ENCODE data around the gene PYHIN1. TPM values are rescaled to one million over a fixed set of nuclear protein-coding genes. Genes with fewer than 3 reads are reported as not detected.

PYHIN1 gene
- total RNA-seq, 2 experiments from 2014 or later: 12.2 to 13.1 TPM

GRCh38 chr1:158943059-158943458, 11.7 kb downstream of the PYHIN1 start:
- peaks cover 46% of the 10 kb centered on the region for H3K36me3 Mint-ChIP-seq
- intact Hi-C loops (cut with micrococcal nuclease): loop anchor here (2.0 kb wide), 1 partner anchor 26 kb away; no protein-coding TSS in a partner anchor
- POLR2A ChIA-PET: interaction anchor here (0.9 to 1.9 kb wide), 3 partner anchors 66 to 124 kb away, joined by 3 to 6 read pairs (median 6); partner anchors contain the start of genes IFI16 and MNDA

GRCh38 chr1:158945061-158945460, 13.7 kb downstream of the PYHIN1 start:
- Mint-ChIP-seq H3K27me3 (no peaks in the 10 kb centered on the region), H3K36me3 (peaks cover 53% of the 10 kb centered on the region), H3K9me3 (no peaks in the 10 kb centered on the region), H3K4me3 (no peak overlapping the region), H3K27ac (no peak overlapping the region), H3K4me1 (ENCODE audit: low read depth) (peaks cover 31% of the 10 kb centered on the region)
- DNase-seq: no peak
- intact Hi-C loops (cut with micrococcal nuclease): no loop called here
- ChIA-PET POLR2A (no interaction called here), CTCF (no interaction called here)

More at GRCh38 chr1:158943059-158943458, 11.7 kb downstream of the PYHIN1 start:
- DNase-seq: no peak
- H3K4me1 Mint-ChIP-seq (ENCODE audit: low read depth): peaks cover 39% of the 10 kb centered on the region
- no peak overlapping the region for H3K27ac Mint-ChIP-seq
- no peaks in the 10 kb centered on the region for H3K9me3 Mint-ChIP-seq
- H3K4me3 Mint-ChIP-seq: no peak overlapping the region
- no peaks in the 10 kb centered on the region for H3K27me3 Mint-ChIP-seq
- CTCF ChIA-PET: interaction anchor here (1.0 to 2.1 kb wide), 2 partner anchors 55 to 124 kb away, joined by 3 to 9 read pairs; no protein-coding TSS in a partner anchor

GRCh38 chr1:158946785-158947184, 15.4 kb downstream of the PYHIN1 start:
- CTCF ChIA-PET: no interaction called here
- intact Hi-C loops (cut with micrococcal nuclease): no loop called here
- H3K27ac Mint-ChIP-seq: no peak overlapping the region
- no peaks in the 10 kb centered on the region for H3K27me3 Mint-ChIP-seq
- POLR2A ChIA-PET: no interaction called here
- DNase-seq: no peak
- H3K4me3 Mint-ChIP-seq: no peak overlapping the region
- H3K9me3 Mint-ChIP-seq: no peaks in the 10 kb centered on the region
- H3K4me1 Mint-ChIP-seq (ENCODE audit: low read depth): peaks cover 32% of the 10 kb centered on the region
- peaks cover 63% of the 10 kb centered on the region for H3K36me3 Mint-ChIP-seq

DNA sequence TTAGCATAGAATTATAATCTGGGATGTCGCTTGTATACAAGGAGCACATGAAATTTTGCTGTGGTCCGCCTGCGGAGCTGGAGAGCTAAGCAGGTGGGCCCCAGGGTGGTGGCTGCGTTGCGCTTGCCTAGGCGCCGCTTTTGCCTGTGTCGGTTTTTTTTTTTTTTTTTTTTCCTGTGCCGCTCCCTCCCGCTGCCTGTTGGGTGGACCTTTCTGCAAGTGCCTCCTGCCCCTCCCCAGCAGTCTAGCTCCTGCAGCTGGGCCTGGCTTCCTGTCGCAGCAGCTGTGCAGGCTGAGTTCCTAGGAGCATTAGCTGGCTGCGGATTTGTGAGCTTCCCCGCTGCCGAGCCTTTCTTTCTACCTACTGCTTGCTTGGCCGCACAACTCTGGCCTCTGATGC, 20.6 kb downstream of the PYHIN1 start:
- ChIA-PET POLR2A (no interaction called here), CTCF (no interaction called here)
- intact Hi-C loops (cut with micrococcal nuclease): no loop called here
- Mint-ChIP-seq H3K4me1 (ENCODE audit: low read depth) (peaks cover 4% of the 10 kb centered on the region), H3K27ac (no peak overlapping the region), H3K4me3 (no peak overlapping the region), H3K36me3 (peaks cover 45% of the 10 kb centered on the region), H3K27me3 (no peaks in the 10 kb centered on the region), H3K9me3 (no peaks in the 10 kb centered on the region)
- DNase-seq: no peak

- no peaks in the 10 kb centered on the region for H3K27me3 Mint-ChIP-seq
- H3K36me3 Mint-ChIP-seq: peaks cover 43% of the 10 kb centered on the region
- no peak for DNase-seq
- CTCF ChIA-PET: no interaction called here
- H3K27ac Mint-ChIP-seq: no peak overlapping the region
- POLR2A ChIA-PET: no interaction called here
- intact Hi-C loops (cut with micrococcal nuclease): no loop called here
- H3K9me3 Mint-ChIP-seq: no peaks in the 10 kb centered on the region
- H3K4me3 Mint-ChIP-seq: no peak overlapping the region
- peaks cover 4% of the 10 kb centered on the region for H3K4me1 Mint-ChIP-seq (ENCODE audit: low read depth)
Observed at GRCh38 chr1:158952416-158952815, 21.1 kb downstream of the PYHIN1 start.

DNA sequence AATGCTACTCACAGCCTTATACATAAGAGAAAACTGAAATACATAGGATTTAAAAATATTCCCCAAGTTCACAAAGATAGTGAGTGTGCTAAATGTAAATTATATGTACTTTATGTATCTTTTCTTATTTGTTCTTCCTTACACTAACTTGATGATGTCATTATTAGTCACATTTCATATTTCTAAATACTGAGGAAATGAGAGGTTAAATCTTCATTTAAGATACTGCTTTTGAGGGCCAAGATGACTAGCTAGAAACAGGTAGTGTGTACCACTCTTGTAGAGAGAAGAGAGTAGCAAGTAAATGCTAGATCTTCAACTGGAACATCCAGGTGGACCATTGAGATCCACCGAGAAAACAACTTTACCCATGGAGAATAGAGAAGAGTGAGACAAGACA, 29.8 kb downstream of the PYHIN1 start:
- H3K36me3 Mint-ChIP-seq: peaks cover 61% of the 10 kb centered on the region

DNA sequence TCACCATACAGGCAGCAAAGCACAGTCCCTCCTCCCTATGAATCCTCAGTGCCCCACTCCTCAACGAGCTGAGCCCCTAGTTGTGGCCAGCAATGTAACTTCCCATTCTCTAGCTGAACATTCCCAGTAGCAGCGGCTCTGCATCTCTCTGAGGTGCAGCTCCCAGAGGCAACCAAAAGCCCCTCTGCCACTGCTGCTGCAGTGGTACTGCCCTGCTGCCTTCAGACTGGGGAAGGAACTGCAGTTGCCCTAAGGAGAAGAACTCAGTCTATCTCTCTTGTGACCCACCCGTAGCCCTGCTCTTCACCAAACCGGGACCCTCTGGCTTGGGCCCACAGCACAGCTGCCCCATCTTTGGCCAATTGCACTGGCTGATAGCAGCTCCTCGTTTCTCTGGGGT, 31.6 kb downstream of the PYHIN1 start:
- no peaks in the 10 kb centered on the region for H3K27me3 Mint-ChIP-seq
- H3K4me1 Mint-ChIP-seq (ENCODE audit: low read depth): peaks cover 17% of the 10 kb centered on the region
- peaks cover 60% of the 10 kb centered on the region for H3K9me3 Mint-ChIP-seq
- ChIA-PET CTCF (interaction anchor here (1.2 to 1.6 kb wide), 2 partner anchors 35 to 169 kb away, joined by 3 to 4 read pairs; no protein-coding TSS in a partner anchor), POLR2A (no interaction called here)
- H3K27ac Mint-ChIP-seq: no peak overlapping the region
- H3K36me3 Mint-ChIP-seq: peaks cover 70% of the 10 kb centered on the region
- no peak overlapping the region for H3K4me3 Mint-ChIP-seq
- DNase-seq: no peak
- intact Hi-C loops (cut with micrococcal nuclease): no loop called here

More for the DNA sequence above, 29.8 kb downstream of the PYHIN1 start:
- ChIA-PET CTCF (no interaction called here), POLR2A (no interaction called here)
- Mint-ChIP-seq H3K4me3 (no peak overlapping the region), H3K27me3 (no peaks in the 10 kb centered on the region), H3K4me1 (ENCODE audit: low read depth) (peaks cover 11% of the 10 kb centered on the region), H3K27ac (no peak overlapping the region), H3K9me3 (peaks cover 45% of the 10 kb centered on the region)
- DNase-seq: no peak
- intact Hi-C loops (cut with micrococcal nuclease): no loop called here

GRCh38 chr1:158969166-158969565, 37.8 kb downstream of the PYHIN1 start:
- H3K4me1 Mint-ChIP-seq (ENCODE audit: low read depth): peaks cover 39% of the 10 kb centered on the region
- no peak overlapping the region for H3K4me3 Mint-ChIP-seq
- no peak for DNase-seq
- peaks cover 33% of the 10 kb centered on the region for H3K36me3 Mint-ChIP-seq
- CTCF ChIA-PET: interaction anchor here (0.6 to 1.5 kb wide), 6 partner anchors 26 to 108 kb away, joined by 3 to 7 read pairs (median 3); partner anchors contain the start of gene AIM2
- no peaks in the 10 kb centered on the region for H3K27me3 Mint-ChIP-seq
- H3K9me3 Mint-ChIP-seq: peaks cover 36% of the 10 kb centered on the region
- H3K27ac Mint-ChIP-seq: peak overlapping the region; percentile 85
- intact Hi-C loops (cut with micrococcal nuclease): loop anchor here (1.0 to 2.0 kb wide), 8 partner anchors 26 to 150 kb away; partner anchors contain the start of genes IFI16 and PYHIN1
- POLR2A ChIA-PET: interaction anchor here (1.0 to 1.3 kb wide), 6 partner anchors 29 to 139 kb away, joined by 3 to 8 read pairs (median 4); partner anchors contain the start of genes AIM2 and IFI16

DNA sequence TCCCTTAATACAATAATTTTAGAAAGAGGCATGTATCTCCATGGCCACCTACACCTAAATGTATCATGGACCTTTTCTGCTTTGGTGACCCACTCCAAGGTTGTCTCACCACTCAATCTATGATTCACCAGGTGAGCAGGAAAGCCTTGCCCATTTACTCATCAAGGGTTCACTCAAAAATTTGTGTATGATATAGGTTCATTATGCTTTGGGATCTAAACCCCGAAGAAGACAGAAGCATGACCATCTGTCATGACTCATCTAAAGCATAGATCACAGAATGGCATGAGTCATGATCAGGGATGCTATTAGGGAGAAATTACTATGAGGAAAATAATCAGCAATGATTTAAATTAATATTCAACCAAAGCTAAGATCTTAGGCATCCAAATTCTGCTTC, 38.5 kb downstream of the PYHIN1 start:
- H3K27me3 Mint-ChIP-seq: no peaks in the 10 kb centered on the region
- H3K36me3 Mint-ChIP-seq: peaks cover 29% of the 10 kb centered on the region
- no peak overlapping the region for H3K4me3 Mint-ChIP-seq
- ChIA-PET CTCF (interaction anchor here (0.6 to 1.5 kb wide), 5 partner anchors 27 to 107 kb away, joined by 3 to 7 read pairs (median 3); partner anchors contain the start of gene AIM2), POLR2A (interaction anchor here (0.9 to 1.3 kb wide), 6 partner anchors 28 to 140 kb away, joined by 3 to 8 read pairs (median 3); partner anchors contain the start of genes AIM2 and IFI16)
- intact Hi-C loops (cut with micrococcal nuclease): loop anchor here (1.0 to 2.0 kb wide), 8 partner anchors 27 to 151 kb away; partner anchors contain the start of genes IFI16 and PYHIN1
- peaks cover 39% of the 10 kb centered on the region for H3K4me1 Mint-ChIP-seq (ENCODE audit: low read depth)
- peak overlapping the region; percentile 85 for H3K27ac Mint-ChIP-seq
- peak; percentile 43 for DNase-seq
- peaks cover 30% of the 10 kb centered on the region for H3K9me3 Mint-ChIP-seq

DNA sequence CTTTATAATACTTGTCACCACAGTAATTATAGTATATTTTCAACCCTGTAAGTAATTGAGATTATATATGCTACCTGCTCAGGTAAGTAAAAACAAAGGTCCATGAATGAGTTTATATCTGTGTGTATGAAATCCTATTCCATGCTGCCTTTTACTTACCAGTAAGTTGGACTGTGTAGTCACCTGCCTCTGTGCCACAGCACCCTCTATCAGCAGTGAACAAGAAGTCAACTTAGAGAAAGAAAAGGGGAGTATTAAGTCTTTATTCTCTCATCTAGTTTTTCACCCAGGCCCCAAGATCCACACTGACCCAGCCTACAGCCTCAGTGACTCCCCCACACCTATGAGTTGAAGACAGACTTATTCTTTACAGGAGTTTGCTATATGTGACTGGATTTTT, 41.5 kb downstream of the PYHIN1 start:
- POLR2A ChIA-PET: no interaction called here
- peaks cover 4% of the 10 kb centered on the region for H3K9me3 Mint-ChIP-seq
- CTCF ChIA-PET: no interaction called here
- no peak overlapping the region for H3K4me3 Mint-ChIP-seq
- no peak overlapping the region for H3K27ac Mint-ChIP-seq
- peaks cover 25% of the 10 kb centered on the region for H3K36me3 Mint-ChIP-seq
- DNase-seq: peak; percentile 37
- intact Hi-C loops (cut with micrococcal nuclease): loop anchor here (2.0 kb wide), 1 partner anchor 180 kb away; no protein-coding TSS in a partner anchor
- no peaks in the 10 kb centered on the region for H3K27me3 Mint-ChIP-seq
- H3K4me1 Mint-ChIP-seq (ENCODE audit: low read depth): peaks cover 43% of the 10 kb centered on the region

DNA sequence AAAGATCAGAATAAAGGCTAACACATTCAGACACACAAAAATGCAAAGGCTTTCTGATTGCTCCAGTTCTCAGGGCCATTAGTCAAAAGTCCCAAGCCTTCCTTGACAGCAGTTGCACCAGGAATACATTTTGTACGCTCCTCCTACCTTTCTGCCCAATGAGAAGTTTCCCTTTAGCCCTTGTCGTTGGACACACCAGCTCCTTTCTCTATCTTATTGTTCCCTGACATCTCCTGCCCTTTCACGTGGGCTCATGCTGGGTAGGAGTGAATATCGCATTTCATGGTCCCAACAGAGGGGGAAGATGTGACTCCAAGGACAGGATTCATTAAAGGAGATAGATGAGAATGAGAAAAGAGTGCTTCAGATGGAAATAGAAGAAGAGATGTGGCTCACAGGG, 44.9 kb downstream of the PYHIN1 start:
- H3K9me3 Mint-ChIP-seq: peaks cover 17% of the 10 kb centered on the region
- H3K4me1 Mint-ChIP-seq (ENCODE audit: low read depth): peaks cover 21% of the 10 kb centered on the region
- ChIA-PET CTCF (interaction anchor here (1.2 kb wide), 1 partner anchor 773 kb away, joined by 3 read pairs; no protein-coding TSS in a partner anchor), POLR2A (no interaction called here)
- intact Hi-C loops (cut with micrococcal nuclease): no loop called here
- no peak overlapping the region for H3K27ac Mint-ChIP-seq
- DNase-seq: no peak
- H3K4me3 Mint-ChIP-seq: no peak overlapping the region
- no peaks in the 10 kb centered on the region for H3K27me3 Mint-ChIP-seq
- H3K36me3 Mint-ChIP-seq: peaks cover 40% of the 10 kb centered on the region

DNA sequence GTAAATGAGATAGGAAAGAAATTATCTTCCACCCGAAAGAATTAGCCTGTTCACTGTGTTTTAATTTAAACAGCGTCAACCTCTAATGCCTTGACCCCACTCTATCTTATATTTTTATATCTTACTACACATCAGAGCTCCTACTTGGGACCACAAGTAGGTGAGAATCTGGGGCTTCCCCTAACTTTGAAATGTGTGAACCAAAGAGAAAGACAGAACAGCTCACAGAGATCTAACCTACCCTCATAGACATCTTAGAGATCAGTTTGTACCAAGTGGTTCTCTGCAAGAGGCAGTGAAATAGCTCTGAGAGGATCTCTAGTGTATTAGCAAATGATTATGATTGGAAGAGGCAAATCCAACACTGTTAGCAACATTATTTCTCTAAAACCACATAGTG, 47.4 kb downstream of the PYHIN1 start:
- intact Hi-C loops (cut with micrococcal nuclease): no loop called here
- Mint-ChIP-seq H3K9me3 (peaks cover 39% of the 10 kb centered on the region), H3K27me3 (no peaks in the 10 kb centered on the region), H3K4me1 (ENCODE audit: low read depth) (peaks cover 12% of the 10 kb centered on the region), H3K36me3 (peaks cover 52% of the 10 kb centered on the region), H3K4me3 (no peak overlapping the region), H3K27ac (no peak overlapping the region)
- CTCF ChIA-PET: interaction anchor here (1.8 kb wide), 1 partner anchor 20 kb away, joined by 8 read pairs; no protein-coding TSS in a partner anchor
- DNase-seq: no peak
- POLR2A ChIA-PET: interaction anchor here (1.0 kb wide), 1 partner anchor 30 kb away, joined by 3 read pairs; no protein-coding TSS in a partner anchor

DNA sequence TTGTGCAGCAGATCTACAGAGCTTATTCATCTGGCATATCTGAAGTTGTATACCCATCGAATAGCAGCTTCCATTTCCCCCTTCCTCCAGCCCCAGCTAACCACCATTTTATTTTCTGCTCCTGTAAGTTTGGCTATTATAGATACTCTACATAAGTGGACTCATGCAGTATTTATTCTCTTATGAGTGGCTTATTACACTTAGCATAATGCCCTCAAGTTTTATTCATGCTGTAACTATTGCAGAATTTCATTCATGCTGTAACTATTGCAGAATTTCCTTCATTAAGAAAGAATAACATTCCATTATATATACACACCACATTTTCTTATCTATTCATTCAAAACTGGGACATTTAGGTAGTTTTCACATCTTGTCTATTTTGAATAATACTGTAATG, 47.9 kb downstream of the PYHIN1 start:
- H3K9me3 Mint-ChIP-seq: peaks cover 42% of the 10 kb centered on the region
- H3K27ac Mint-ChIP-seq: no peak overlapping the region
- H3K36me3 Mint-ChIP-seq: peaks cover 57% of the 10 kb centered on the region
- H3K4me3 Mint-ChIP-seq: no peak overlapping the region
- no peak for DNase-seq
- intact Hi-C loops (cut with micrococcal nuclease): no loop called here
- ChIA-PET CTCF (interaction anchor here (1.8 kb wide), 1 partner anchor 19 kb away, joined by 8 read pairs; no protein-coding TSS in a partner anchor), POLR2A (no interaction called here)
- no peaks in the 10 kb centered on the region for H3K27me3 Mint-ChIP-seq
- peaks cover 13% of the 10 kb centered on the region for H3K4me1 Mint-ChIP-seq (ENCODE audit: low read depth)
